Gastroesophageal sphincter (tissue), 4 donors: ENCODE data around the gene PLEKHG4B. TPM values are rescaled to one million over a fixed set of nuclear protein-coding genes. Genes with fewer than 3 reads are reported as not detected.

Source experiments
- ATAC-seq: fragments of 150-250 bp; one replicate; pipeline ENCODE4 v1.9.1; 2016; ENCODE audit warnings: mild to moderate bottlenecking, moderate library complexity
- H3K27ac ChIP-seq, 4 donors: fragments of 200-600 bp; sonication (generic) in 3 of 4; 1 replicate in 3 of 4; 2 replicates in 1 of 4; pipeline ENCODE4 v1.5.1; 2016 to 2019
- H3K27me3 ChIP-seq: fragments of 200-600 bp; sonication (generic); one replicate; pipeline ENCODE4 v1.5.1; 2019
- H3K36me3 ChIP-seq, 2 donors: fragments of 200-600 bp; sonication (generic); one replicate each; pipeline ENCODE4 v1.5.1; 2019; ENCODE audit warnings: control low read depth in 1 of 2
- H3K4me1 ChIP-seq, 3 donors: fragments of 200-600 bp; sonication (generic); 1 replicate in 2 of 3; 2 replicates in 1 of 3; pipeline ENCODE4 v1.5.1; 2016 to 2019; ENCODE audit warnings: control low read depth in 2 of 3
- H3K4me3 ChIP-seq, 2 donors: fragments of 200-600 bp; sonication (generic); one replicate each; pipeline ENCODE4 v1.5.1; 2019; ENCODE audit warnings: mild to moderate bottlenecking in 1 of 2, moderate library complexity in 1 of 2
- H3K9me3 ChIP-seq, 3 donors: fragments of 200-600 bp; sonication (generic); one replicate each; pipeline ENCODE4 v1.5.1; 2017 to 2019; ENCODE audit warnings: control low read depth in 2 of 3
- EP300 ChIP-seq: sonication (generic); formaldehyde crosslinking; IDR thresholded peaks from one replicate; pipeline ENCODE4 v1.6.1; 2017; ENCODE audit warnings: antibody characterized with exemption, mild to moderate bottlenecking
- POLR2A ChIP-seq, 2 donors: fragments of 450-650 bp; IDR thresholded peaks; one replicate each; pipeline ENCODE4 v1.6.1; 2017; ENCODE audit warnings: antibody characterized with exemption in 2 of 2, mild to moderate bottlenecking in 2 of 2, moderate library complexity in 1 of 2
- POLR2AphosphoS5 ChIP-seq: sonication (generic); formaldehyde crosslinking; IDR thresholded peaks from one replicate; pipeline ENCODE4 v1.6.1; 2017; ENCODE audit warnings: antibody characterized with exemption
- WGBS, 2 donors: methylation state at CpG; one replicate each; pipeline ENCODE4 v1.1.5; 2018; ENCODE audit warnings: low coverage in 1 of 2; 5-methylcytosine and 5-hydroxymethylcytosine counted together
- total RNA-seq, 4 donors: library from RNA; depleted of rRNA; stranded (reverse); fragments of >200 nt; gene quantifications; one replicate each; pipeline ENCODE4 v1.1.0, GENCODE V29; 2016
- TF ChIP-seq, protein P1 (sequence below), 4 experiments: fragments of 200-600 bp in 2 of 4; fragments of 450-650 bp in 2 of 4; sonication (generic) in 1 of 4; IDR thresholded peaks; one replicate each; pipeline ENCODE4 v1.5.1; 2017 to 2019; ENCODE audit warnings: antibody characterized with exemption in 4 of 4, mild to moderate bottlenecking in 2 of 4, moderate library complexity in 2 of 4

The PLEKHG4B gene
- total RNA-seq, 4 donors from 2014 or later, result under 0.01 to 0.66 (median 0.15) TPM; not detected in 1

- Histone ChIP-seq H3K27ac (no peak overlapping the region), H3K4me1 (peaks cover 0 to 28% (median 4%) of the 10 kb centered on the region in 3 donors), H3K9me3 (no peaks in the 10 kb centered on the region), H3K36me3 (peaks cover 0 to under 1% of the 10 kb centered on the region in 2 donors), H3K27me3 (peaks cover 18% of the 10 kb centered on the region), H3K4me3 (no peak overlapping the region)
- no peak for ATAC-seq
- TF ChIP-seq EP300, result no peak
- TF ChIP-seq, protein P1, sequence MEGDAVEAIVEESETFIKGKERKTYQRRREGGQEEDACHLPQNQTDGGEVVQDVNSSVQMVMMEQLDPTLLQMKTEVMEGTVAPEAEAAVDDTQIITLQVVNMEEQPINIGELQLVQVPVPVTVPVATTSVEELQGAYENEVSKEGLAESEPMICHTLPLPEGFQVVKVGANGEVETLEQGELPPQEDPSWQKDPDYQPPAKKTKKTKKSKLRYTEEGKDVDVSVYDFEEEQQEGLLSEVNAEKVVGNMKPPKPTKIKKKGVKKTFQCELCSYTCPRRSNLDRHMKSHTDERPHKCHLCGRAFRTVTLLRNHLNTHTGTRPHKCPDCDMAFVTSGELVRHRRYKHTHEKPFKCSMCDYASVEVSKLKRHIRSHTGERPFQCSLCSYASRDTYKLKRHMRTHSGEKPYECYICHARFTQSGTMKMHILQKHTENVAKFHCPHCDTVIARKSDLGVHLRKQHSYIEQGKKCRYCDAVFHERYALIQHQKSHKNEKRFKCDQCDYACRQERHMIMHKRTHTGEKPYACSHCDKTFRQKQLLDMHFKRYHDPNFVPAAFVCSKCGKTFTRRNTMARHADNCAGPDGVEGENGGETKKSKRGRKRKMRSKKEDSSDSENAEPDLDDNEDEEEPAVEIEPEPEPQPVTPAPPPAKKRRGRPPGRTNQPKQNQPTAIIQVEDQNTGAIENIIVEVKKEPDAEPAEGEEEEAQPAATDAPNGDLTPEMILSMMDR (IDR thresholded peaks at IDR 0.05), result no peak
- no peak for TF ChIP-seq POLR2A (IDR thresholded peaks at IDR 0.05)
- TF ChIP-seq POLR2AphosphoS5, result no peak
- WGBS, 2 donors, result 80 to 100% methylated on average over 1 of the region's 17 CpGs
These were observed 101.2 kb downstream of the PLEKHG4B start for GRCh38 chr5:192970-193831.

GRCh38 chr5:194102-194501 lies 102.1 kb downstream of the PLEKHG4B start:
- TF ChIP-seq EP300 (no peak), POLR2A (IDR thresholded peaks at IDR 0.05) (no peak), POLR2AphosphoS5 (no peak)
- TF ChIP-seq, protein P1 (IDR thresholded peaks at IDR 0.05), result no peak
- Histone ChIP-seq H3K4me3 (no peak overlapping the region), H3K27me3 (peaks cover 18% of the 10 kb centered on the region), H3K4me1 (peaks cover 0 to 19% (median 4%) of the 10 kb centered on the region in 3 donors), H3K27ac (no peak overlapping the region), H3K9me3 (no peaks in the 10 kb centered on the region), H3K36me3 (peaks cover 0 to 10% of the 10 kb centered on the region in 2 donors)
- no peak for ATAC-seq
- 71 to 88% methylated on average over 8 to 11 of the region's 15 CpGs for WGBS, 2 donors

DNA sequence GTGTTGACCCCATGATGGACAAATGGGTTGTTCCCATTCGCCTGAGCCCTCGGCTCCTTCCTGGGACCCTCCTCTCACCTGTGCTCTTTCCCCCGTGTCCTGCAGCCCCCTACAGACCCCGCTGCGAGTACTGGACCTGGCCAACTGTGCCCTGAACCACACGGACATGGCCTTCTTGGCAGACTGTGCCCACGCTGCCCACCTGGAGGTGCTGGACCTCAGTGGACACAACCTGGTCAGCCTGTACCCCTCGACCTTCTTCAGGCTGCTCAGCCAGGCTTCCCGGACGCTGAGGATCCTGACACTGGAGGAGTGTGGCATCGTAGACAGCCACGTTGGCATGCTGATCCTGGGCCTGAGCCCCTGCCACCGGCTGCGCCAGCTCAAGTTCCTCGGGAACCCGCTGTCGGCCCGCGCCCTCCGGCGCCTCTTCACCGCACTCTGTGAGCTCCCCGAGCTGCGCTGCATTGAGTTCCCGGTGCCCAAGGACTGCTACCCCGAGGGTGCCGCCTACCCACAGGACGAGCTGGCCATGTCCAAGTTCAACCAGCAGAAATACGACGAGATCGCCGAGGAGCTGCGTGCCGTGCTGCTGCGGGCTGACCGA lies 102.7 kb downstream of the PLEKHG4B start:
- ATAC-seq, result no peak
- Histone ChIP-seq H3K27ac (no peak overlapping the region), H3K4me3 (no peak overlapping the region), H3K36me3 (peaks cover 0 to 13% of the 10 kb centered on the region in 2 donors), H3K27me3 (peaks cover 18% of the 10 kb centered on the region), H3K4me1 (peaks cover 0 to 19% (median 4%) of the 10 kb centered on the region in 3 donors), H3K9me3 (no peaks in the 10 kb centered on the region)
- TF ChIP-seq EP300 (no peak), POLR2AphosphoS5 (no peak), POLR2A (IDR thresholded peaks at IDR 0.05) (no peak)
- TF ChIP-seq, protein P1 (IDR thresholded peaks at IDR 0.05), result no peak
- 93 to 100% methylated on average over 2 to 16 of the region's 36 CpGs for WGBS, 2 donors

- 60 to 68% methylated on average over 12 to 14 of the region's 33 CpGs for WGBS, 2 donors
- Histone ChIP-seq H3K9me3 (no peaks in the 10 kb centered on the region), H3K27ac (no peak overlapping the region), H3K4me3 (no peak overlapping the region), H3K27me3 (peaks cover 18% of the 10 kb centered on the region), H3K4me1 (peaks cover 0 to 14% (median 4%) of the 10 kb centered on the region in 3 donors), H3K36me3 (peaks cover 0 to 13% of the 10 kb centered on the region in 2 donors)
- ATAC-seq, result no peak
- TF ChIP-seq EP300, result no peak
- no peak for TF ChIP-seq POLR2A (IDR thresholded peaks at IDR 0.05)
- no peak for TF ChIP-seq POLR2AphosphoS5
- TF ChIP-seq, protein P1 (IDR thresholded peaks at IDR 0.05), result no peak
These were observed 103.6 kb downstream of the PLEKHG4B start for GRCh38 chr5:195401-196160.
